Ascending aorta (tissue), 2 donors: ENCODE measurements around the gene P2RX3. TPM values are rescaled to one million over a fixed set of nuclear protein-coding genes. Genes with fewer than 3 reads are reported as not detected.
A peak's percentile ranks its signal among the peaks of the same experiment; 100 is the strongest.

Experiments used
- DNase-seq, 2 donors: peaks; one replicate each; pipeline ENCODE4 v3.0.0-alpha.2; 2019; ENCODE audit warnings: low spot score in 2 of 2
- H3K27ac ChIP-seq, 2 donors: fragments of 200-600 bp; sonication (generic); one replicate each; pipeline ENCODE4 v1.5.1; 2016 to 2017; ENCODE audit warnings: mild to moderate bottlenecking in 1 of 2
- H3K27me3 ChIP-seq: fragments of 200-600 bp; sonication (generic); one replicate; pipeline ENCODE4 v1.5.1; 2017
- H3K36me3 ChIP-seq, 2 donors: fragments of 200-600 bp; sonication (generic); one replicate each; pipeline ENCODE4 v1.5.1; 2016
- H3K4me1 ChIP-seq, 2 donors: fragments of 200-600 bp; sonication (generic); one replicate each; pipeline ENCODE4 v1.5.1; 2016 to 2017; ENCODE audit warnings: mild to moderate bottlenecking in 1 of 2
- H3K4me3 ChIP-seq, 2 donors: fragments of 200-600 bp; sonication (generic); one replicate each; pipeline ENCODE4 v1.5.1; 2016 to 2017; ENCODE audit warnings: mild to moderate bottlenecking in 1 of 2
- H3K9me3 ChIP-seq, 2 donors: fragments of 200-600 bp; sonication (generic); one replicate each; pipeline ENCODE4 v1.5.1; 2016
- intact Hi-C: fragments of 100-400 bp; cut with DNase I; formaldehyde crosslinking; loops from one replicate; pipeline ENCODE4 v1.15.1; 2023
- total RNA-seq: library from RNA; depleted of rRNA; stranded (reverse); fragments of >200 nt; gene quantifications from one replicate; pipeline ENCODE4 v1.1.0, GENCODE V29; 2016
- TF ChIP-seq, protein P1 (sequence below), 3 experiments: fragments of 200-600 bp in 2 of 3; fragments of 450-650 bp in 1 of 3; sonication (generic) in 2 of 3; IDR thresholded peaks; one replicate each; pipeline ENCODE4 v1.5.1; 2016 to 2019; ENCODE audit warnings: antibody characterized with exemption in 3 of 3, mild to moderate bottlenecking in 1 of 3, moderate library complexity in 1 of 3

The P2RX3 gene
- total RNA-seq, 1 donor from 2014 or later: not detected

GRCh38 chr11:57303280-57303989 lies 34.7 kb upstream of the P2RX3 start:
- H3K27me3 ChIP-seq: no peaks in the 10 kb centered on the region
- intact Hi-C loops: no loop called here
- DNase-seq: no peak
- TF ChIP-seq, protein P1, sequence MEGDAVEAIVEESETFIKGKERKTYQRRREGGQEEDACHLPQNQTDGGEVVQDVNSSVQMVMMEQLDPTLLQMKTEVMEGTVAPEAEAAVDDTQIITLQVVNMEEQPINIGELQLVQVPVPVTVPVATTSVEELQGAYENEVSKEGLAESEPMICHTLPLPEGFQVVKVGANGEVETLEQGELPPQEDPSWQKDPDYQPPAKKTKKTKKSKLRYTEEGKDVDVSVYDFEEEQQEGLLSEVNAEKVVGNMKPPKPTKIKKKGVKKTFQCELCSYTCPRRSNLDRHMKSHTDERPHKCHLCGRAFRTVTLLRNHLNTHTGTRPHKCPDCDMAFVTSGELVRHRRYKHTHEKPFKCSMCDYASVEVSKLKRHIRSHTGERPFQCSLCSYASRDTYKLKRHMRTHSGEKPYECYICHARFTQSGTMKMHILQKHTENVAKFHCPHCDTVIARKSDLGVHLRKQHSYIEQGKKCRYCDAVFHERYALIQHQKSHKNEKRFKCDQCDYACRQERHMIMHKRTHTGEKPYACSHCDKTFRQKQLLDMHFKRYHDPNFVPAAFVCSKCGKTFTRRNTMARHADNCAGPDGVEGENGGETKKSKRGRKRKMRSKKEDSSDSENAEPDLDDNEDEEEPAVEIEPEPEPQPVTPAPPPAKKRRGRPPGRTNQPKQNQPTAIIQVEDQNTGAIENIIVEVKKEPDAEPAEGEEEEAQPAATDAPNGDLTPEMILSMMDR (IDR thresholded peaks at IDR 0.05): no peak
- peaks cover 61 to 89% of the 10 kb centered on the region in 2 donors for H3K36me3 ChIP-seq
- peaks cover 0 to 30% of the 10 kb centered on the region in 2 donors for H3K4me1 ChIP-seq
- H3K9me3 ChIP-seq: peaks cover 9 to 11% of the 10 kb centered on the region in 2 donors
- H3K4me3 ChIP-seq: no peak overlapping the region
- no peak overlapping the region for H3K27ac ChIP-seq

DNA sequence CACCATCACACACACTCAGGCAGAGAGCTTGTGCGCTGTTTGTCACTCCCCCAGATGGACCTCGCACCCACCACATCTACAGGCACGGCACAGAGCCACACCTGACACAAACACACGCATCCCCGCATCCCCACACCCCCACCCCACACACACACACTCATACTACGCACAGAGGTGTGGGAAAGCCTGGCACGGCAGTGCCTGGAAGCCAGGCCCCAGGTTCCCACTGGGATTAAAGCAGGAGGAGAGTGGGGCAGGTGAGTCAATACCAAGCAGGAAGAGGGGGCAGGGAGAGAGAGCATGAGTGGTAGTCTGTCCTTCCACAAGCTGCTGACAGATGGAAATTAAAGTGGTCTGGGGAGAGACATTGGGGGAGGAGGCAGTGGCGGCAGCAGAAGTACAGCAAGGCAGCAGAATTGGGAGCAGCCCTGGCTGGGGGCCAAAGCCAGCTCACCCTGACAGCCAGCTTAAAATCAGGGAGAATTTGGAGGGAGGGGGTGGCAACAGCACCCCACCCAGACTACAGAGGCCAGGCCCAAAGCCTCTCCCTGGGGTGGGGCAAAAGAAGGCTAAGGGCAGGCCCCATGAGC lies 34.1 kb upstream of the P2RX3 start:
- peaks cover 56 to 89% of the 10 kb centered on the region in 2 donors for H3K36me3 ChIP-seq

DNA sequence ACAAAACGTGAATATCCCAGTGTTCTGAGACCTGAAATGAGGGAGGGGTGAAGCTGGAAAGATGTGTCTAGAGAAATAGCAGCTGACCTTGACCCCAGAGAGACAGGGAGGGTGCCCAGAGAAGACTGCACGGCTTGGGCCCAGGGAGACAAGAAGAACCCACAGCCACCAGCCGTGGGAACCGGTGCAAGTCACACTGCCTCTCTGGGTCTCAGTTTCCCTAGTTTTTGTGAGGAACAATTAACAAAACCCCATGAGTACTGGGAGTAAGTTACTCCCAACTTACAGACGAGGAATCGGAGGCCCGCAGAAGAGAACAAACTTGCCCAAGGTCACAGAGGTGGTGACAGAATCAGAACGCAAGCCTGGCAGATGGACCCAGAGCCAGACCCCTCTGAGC lies 32.6 kb upstream of the P2RX3 start:
- H3K27ac ChIP-seq: no peak overlapping the region
- TF ChIP-seq, protein P1 (IDR thresholded peaks at IDR 0.05): no peak
- H3K4me1 ChIP-seq: peaks cover 0 to 46% of the 10 kb centered on the region in 2 donors
- DNase-seq: no peak
- no peaks in the 10 kb centered on the region for H3K9me3 ChIP-seq
- H3K4me3 ChIP-seq: no peak overlapping the region
- H3K36me3 ChIP-seq: peaks cover 47 to 89% of the 10 kb centered on the region in 2 donors
- no peaks in the 10 kb centered on the region for H3K27me3 ChIP-seq
- intact Hi-C loops: no loop called here

More for the DNA sequence above, 34.1 kb upstream of the P2RX3 start:
- intact Hi-C loops: no loop called here
- no peak overlapping the region for H3K4me3 ChIP-seq
- H3K27me3 ChIP-seq: no peaks in the 10 kb centered on the region
- peak overlapping the region in 1 of 2 donors; percentile 24 for H3K27ac ChIP-seq
- peaks cover 0 to 32% of the 10 kb centered on the region in 2 donors for H3K4me1 ChIP-seq
- TF ChIP-seq, protein P1 (IDR thresholded peaks at IDR 0.05): no peak
- DNase-seq: no peak
- peaks cover 9 to 10% of the 10 kb centered on the region in 2 donors for H3K9me3 ChIP-seq

- TF ChIP-seq, protein P1 (IDR thresholded peaks at IDR 0.05): no peak
- peaks cover 0 to 49% of the 10 kb centered on the region in 2 donors for H3K4me1 ChIP-seq
These were observed 31.8 kb upstream of the P2RX3 start for GRCh38 chr11:57306161-57306876.

GRCh38 chr11:57306940-57307565 lies 31.1 kb upstream of the P2RX3 start:
- Histone ChIP-seq H3K4me1 (peaks cover 5 to 52% of the 10 kb centered on the region in 2 donors), H3K27me3 (no peaks in the 10 kb centered on the region), H3K4me3 (no peak overlapping the region), H3K36me3 (peaks cover 31 to 74% of the 10 kb centered on the region in 2 donors), H3K9me3 (no peaks in the 10 kb centered on the region), H3K27ac (no peak overlapping the region)
- intact Hi-C loops: no loop called here
- TF ChIP-seq, protein P1 (IDR thresholded peaks at IDR 0.05): no peak
- DNase-seq: no peak

More at GRCh38 chr11:57306161-57306876, 31.8 kb upstream of the P2RX3 start:
- intact Hi-C loops: no loop called here
- no peaks in the 10 kb centered on the region for H3K27me3 ChIP-seq
- H3K9me3 ChIP-seq: no peaks in the 10 kb centered on the region
- H3K4me3 ChIP-seq: no peak overlapping the region
- peaks cover 39 to 82% of the 10 kb centered on the region in 2 donors for H3K36me3 ChIP-seq
- no peak for DNase-seq
- H3K27ac ChIP-seq: no peak overlapping the region
